ENCODE data around the gene UBN1.

DNA sequence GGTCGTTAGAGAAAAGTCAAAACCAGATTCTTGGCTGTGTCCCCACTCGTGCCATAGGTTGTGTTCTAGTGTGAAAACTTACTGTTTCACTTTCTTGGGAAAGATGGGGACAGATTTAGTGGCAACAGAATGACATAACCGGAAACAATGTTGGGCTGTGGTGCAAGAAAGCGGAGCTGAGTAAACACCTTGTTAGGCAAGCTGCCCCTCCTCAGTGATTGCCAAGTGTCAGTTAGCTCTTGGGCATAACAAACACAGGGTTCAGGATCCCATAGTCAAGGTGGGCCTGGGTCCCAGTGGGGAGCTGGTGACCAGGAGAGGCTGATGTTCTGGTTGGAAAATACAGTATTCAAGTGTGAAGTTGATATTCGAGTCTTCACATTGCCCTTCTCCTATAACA lies 15.4 kb downstream of the UBN1 start:
- TF ChIP-seq POLR2A (IDR thresholded peaks at IDR 0.05) (no peak), CTCF (IDR thresholded peaks at IDR 0.05) (no peak)

Data from esophagus squamous epithelium (tissue), 4 donors.